IMR-90 (cell line): ENCODE results near the gene PLPP4.

Experiments
- BHLHE40 ChIP-seq: fragments of 150-350 bp; IDR thresholded peaks from 2 replicates; pipeline ENCODE4 v1.6.1; 2016; ENCODE audit warnings: mild to moderate bottlenecking, low read depth, low read length
- CEBPB ChIP-seq: IDR thresholded peaks from 2 replicates; pipeline ENCODE4 v1.6.1; 2012; ENCODE audit warnings: low read depth, low read length, improper control_type of control experiment
- FOS ChIP-seq: fragments of 150-350 bp; IDR thresholded peaks from 2 replicates; pipeline ENCODE4 v1.6.1; 2016; ENCODE audit warnings: low read depth, low read length
- MAFK ChIP-seq: IDR thresholded peaks from 2 replicates; pipeline ENCODE4 v1.6.1; 2012; ENCODE audit warnings: low read depth, low read length, improper control_type of control experiment
- MAZ ChIP-seq: IDR thresholded peaks from 2 replicates; pipeline ENCODE4 v1.6.1; 2012; ENCODE audit warnings: low read depth, mild to moderate bottlenecking, low read length, improper control_type of control experiment, moderate library complexity, borderline replicate concordance
- MXI1 ChIP-seq: IDR thresholded peaks from 2 replicates; pipeline ENCODE4 v1.6.1; 2012; ENCODE audit warnings: low read depth, mild to moderate bottlenecking, low read length, moderate library complexity, borderline replicate concordance
- POLR2A ChIP-seq: IDR thresholded peaks from 2 replicates; pipeline ENCODE4 v1.6.1; 2012; ENCODE audit warnings: mild to moderate bottlenecking, low read depth, low read length
- RAD21 ChIP-seq: IDR thresholded peaks from 2 replicates; pipeline ENCODE4 v1.6.1; 2012; ENCODE audit warnings: low read length, improper control_type of control experiment
- RCOR1 ChIP-seq: IDR thresholded peaks from 2 replicates; pipeline ENCODE4 v1.6.1; 2012; ENCODE audit warnings: mild to moderate bottlenecking, low read length, improper control_type of control experiment; ENCODE audit not compliant: insufficient replicate concordance
- RFX5 ChIP-seq: IDR thresholded peaks from 2 replicates; pipeline ENCODE4 v1.8.0; 2012; ENCODE audit warnings: low read depth, mild to moderate bottlenecking, low read length, moderate library complexity
- SMC3 ChIP-seq: fragments of 150-350 bp; IDR thresholded peaks from 2 replicates; pipeline ENCODE4 v1.6.1; 2016; ENCODE audit warnings: low read depth, mild to moderate bottlenecking, antibody characterized with exemption, low read length, moderate library complexity
- TF ChIP-seq, protein P1 (sequence below): conservative IDR thresholded peaks from 2 replicates; pipeline ENCODE4 v1.5.1; 2012; ENCODE audit warnings: mild to moderate bottlenecking, low read depth, low read length, improper control_type of control experiment
- TF ChIP-seq, protein P2 (sequence below): fragments of 150-350 bp; IDR thresholded peaks from 2 replicates; pipeline ENCODE4 v1.6.1; 2017; ENCODE audit warnings: mild to moderate bottlenecking, antibody characterized with exemption, low read length, low read depth

DNA sequence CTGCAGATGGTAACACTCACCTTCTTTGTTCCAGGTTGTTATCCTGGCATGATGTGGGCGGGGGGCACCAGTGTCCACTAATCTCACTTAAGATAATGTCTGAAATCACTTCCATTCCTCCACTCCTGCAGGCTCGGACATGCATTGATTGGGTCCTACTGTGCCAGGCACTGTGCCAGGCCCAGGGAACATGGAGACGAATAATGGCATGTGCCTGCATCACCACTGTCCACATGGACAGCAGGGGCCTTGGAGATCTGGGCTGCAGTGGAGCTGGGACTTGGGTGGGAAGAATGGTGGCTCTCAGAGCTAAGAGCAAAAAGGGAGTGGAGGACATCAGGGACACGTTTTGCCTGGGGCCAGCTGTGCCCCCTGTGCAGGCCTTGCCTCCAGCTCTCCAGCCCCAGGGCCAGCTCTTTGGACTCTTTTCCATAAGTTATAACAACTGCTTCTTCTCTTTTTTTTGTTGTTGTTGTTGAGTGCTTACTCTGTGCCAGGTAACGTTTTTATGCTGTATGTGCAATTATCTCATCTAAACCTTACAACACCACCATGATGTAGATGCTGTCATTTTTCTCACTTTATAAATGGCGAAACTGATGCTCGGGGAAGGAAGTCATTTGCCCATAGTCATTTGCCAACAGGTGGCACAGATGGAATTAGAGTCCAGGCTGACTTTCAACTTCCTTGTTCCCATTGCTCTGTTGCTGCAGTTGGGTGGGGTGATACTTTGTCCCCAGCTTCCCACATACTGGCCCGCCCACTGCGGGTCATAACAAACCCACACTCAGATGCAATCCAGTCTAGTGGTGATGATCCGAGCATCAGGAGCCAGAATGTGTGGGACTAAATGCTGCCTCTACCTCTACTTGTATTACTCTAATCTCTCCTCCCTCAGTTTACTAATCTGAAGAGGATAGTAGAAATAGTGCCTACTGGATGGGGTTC is 19.1 kb downstream of the PLPP4 start:
- TF ChIP-seq POLR2A (no peak), RCOR1 (no peak), FOS (no peak), CEBPB (no peak), SMC3 (no peak), MAZ (no peak), MAFK (0 out of 2 replicates have a peak, but pooled peaks have one; percentile 8), MXI1 (no peak), RAD21 (no peak), BHLHE40 (no peak), RFX5 (no peak)
- TF ChIP-seq, protein P1, sequence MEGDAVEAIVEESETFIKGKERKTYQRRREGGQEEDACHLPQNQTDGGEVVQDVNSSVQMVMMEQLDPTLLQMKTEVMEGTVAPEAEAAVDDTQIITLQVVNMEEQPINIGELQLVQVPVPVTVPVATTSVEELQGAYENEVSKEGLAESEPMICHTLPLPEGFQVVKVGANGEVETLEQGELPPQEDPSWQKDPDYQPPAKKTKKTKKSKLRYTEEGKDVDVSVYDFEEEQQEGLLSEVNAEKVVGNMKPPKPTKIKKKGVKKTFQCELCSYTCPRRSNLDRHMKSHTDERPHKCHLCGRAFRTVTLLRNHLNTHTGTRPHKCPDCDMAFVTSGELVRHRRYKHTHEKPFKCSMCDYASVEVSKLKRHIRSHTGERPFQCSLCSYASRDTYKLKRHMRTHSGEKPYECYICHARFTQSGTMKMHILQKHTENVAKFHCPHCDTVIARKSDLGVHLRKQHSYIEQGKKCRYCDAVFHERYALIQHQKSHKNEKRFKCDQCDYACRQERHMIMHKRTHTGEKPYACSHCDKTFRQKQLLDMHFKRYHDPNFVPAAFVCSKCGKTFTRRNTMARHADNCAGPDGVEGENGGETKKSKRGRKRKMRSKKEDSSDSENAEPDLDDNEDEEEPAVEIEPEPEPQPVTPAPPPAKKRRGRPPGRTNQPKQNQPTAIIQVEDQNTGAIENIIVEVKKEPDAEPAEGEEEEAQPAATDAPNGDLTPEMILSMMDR = no peak
- TF ChIP-seq, protein P2, sequence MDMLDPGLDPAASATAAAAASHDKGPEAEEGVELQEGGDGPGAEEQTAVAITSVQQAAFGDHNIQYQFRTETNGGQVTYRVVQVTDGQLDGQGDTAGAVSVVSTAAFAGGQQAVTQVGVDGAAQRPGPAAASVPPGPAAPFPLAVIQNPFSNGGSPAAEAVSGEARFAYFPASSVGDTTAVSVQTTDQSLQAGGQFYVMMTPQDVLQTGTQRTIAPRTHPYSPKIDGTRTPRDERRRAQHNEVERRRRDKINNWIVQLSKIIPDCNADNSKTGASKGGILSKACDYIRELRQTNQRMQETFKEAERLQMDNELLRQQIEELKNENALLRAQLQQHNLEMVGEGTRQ = no peak
